BLaER1 treated with 17β-estradiol and CSF1 and Interleukin-3, amounts not matched to agents 10 nM and 100 nM (cell line): Measurements from ENCODE around the gene GFM2.
A peak's percentile ranks its signal among the peaks of the same experiment; 100 is the strongest.
"Not testable (repeated sequence)": the region's sequence is repeated elsewhere in the genome, so short reads cannot be mapped to it uniquely, and the experiment has no call there.

Source experiments
- H3K27ac ChIP-seq, 11 experiments: shearing (Covaris generic); formaldehyde crosslinking; 2 replicates each; pipeline ENCODE4 v1.8.1; 2022
- H3K27me3 ChIP-seq, 11 experiments: shearing (Covaris generic); formaldehyde crosslinking; 2 replicates each; pipeline ENCODE4 v1.8.1; 2022
- H3K36me3 ChIP-seq, 11 experiments: shearing (Covaris generic); formaldehyde crosslinking; 2 replicates each; pipeline ENCODE4 v1.8.1; 2022
- H3K4me1 ChIP-seq, 10 experiments: shearing (Covaris generic); formaldehyde crosslinking; 2 replicates each; pipeline ENCODE4 v1.8.1; 2022
- H3K4me2 ChIP-seq, 11 experiments: shearing (Covaris generic); formaldehyde crosslinking; 2 replicates each; pipeline ENCODE4 v1.8.1; 2022
- H3K4me3 ChIP-seq, 10 experiments: shearing (Covaris generic); formaldehyde crosslinking; 2 replicates each; pipeline ENCODE4 v1.8.1; 2022
- H3K9ac ChIP-seq, 11 experiments: shearing (Covaris generic); formaldehyde crosslinking; 2 replicates each; pipeline ENCODE4 v1.8.1; 2022
- H3K9me3 ChIP-seq, 11 experiments: shearing (Covaris generic); formaldehyde crosslinking; replicated peaks in 1 of 11; 2 replicates each; pipeline ENCODE4 v1.8.1; 2022
- H4K20me1 ChIP-seq, 11 experiments: shearing (Covaris generic); formaldehyde crosslinking; 2 replicates each; pipeline ENCODE4 v1.8.1; 2022
- Cebpa-rat ChIP-seq, 11 experiments: shearing (Covaris generic); IDR thresholded peaks; 2 replicates each; pipeline ENCODE4 v1.8.1; 2022

The GFM2 gene, protein sequence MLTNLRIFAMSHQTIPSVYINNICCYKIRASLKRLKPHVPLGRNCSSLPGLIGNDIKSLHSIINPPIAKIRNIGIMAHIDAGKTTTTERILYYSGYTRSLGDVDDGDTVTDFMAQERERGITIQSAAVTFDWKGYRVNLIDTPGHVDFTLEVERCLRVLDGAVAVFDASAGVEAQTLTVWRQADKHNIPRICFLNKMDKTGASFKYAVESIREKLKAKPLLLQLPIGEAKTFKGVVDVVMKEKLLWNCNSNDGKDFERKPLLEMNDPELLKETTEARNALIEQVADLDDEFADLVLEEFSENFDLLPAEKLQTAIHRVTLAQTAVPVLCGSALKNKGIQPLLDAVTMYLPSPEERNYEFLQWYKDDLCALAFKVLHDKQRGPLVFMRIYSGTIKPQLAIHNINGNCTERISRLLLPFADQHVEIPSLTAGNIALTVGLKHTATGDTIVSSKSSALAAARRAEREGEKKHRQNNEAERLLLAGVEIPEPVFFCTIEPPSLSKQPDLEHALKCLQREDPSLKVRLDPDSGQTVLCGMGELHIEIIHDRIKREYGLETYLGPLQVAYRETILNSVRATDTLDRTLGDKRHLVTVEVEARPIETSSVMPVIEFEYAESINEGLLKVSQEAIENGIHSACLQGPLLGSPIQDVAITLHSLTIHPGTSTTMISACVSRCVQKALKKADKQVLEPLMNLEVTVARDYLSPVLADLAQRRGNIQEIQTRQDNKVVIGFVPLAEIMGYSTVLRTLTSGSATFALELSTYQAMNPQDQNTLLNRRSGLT

GRCh38 chr5:74766849-74767578 is at the start of gene GFM2, which contains the start of gene NSA2:
Gene GFM2, minus strand, starts transcription at chr5:74767117. Its CDS starts 3,375 bp downstream, at chr5:74763742.
Gene NSA2, plus strand, starts transcription at chr5:74767249. Its CDS starts 112 bp downstream, at chr5:74767361.
- H3K4me1 ChIP-seq: peaks cover 21 to 33% (median 26%) of the 10 kb centered on the region in 10 experiments
- H4K20me1 ChIP-seq: peaks cover 0 to 40% (median 14%) of the 10 kb centered on the region in 11 experiments; a peak in 9 of 22 replicates
- peaks cover 42 to 71% (median 52%) of the 10 kb centered on the region in 11 experiments for H3K36me3 ChIP-seq
- TF ChIP-seq Cebpa-rat (IDR thresholded peaks at IDR 0.05): no peak
- H3K27ac ChIP-seq: peak within 1 kb of the TSS; percentile 62 to 93 (median 83); a peak in 21 of 22 replicates
- peak within 1 kb of the TSS; percentile 84 to 94 (median 87) for H3K9ac ChIP-seq
- H3K9me3 ChIP-seq: no peaks in the 10 kb centered on the region
- H3K27me3 ChIP-seq: no peaks in the 10 kb centered on the region
- H3K4me2 ChIP-seq: peak within 1 kb of the TSS; percentile 82 to 95 (median 91)
- peak within 1 kb of the TSS; percentile 67 to 98 (median 88) for H3K4me3 ChIP-seq

GRCh38 chr5:74810915-74811314 is 44.0 kb upstream of the GFM2 start:
- H3K4me1 ChIP-seq: no peaks in the 10 kb centered on the region
- no peak overlapping the region for H3K4me2 ChIP-seq
- H3K9ac ChIP-seq: no peak overlapping the region
- H3K27ac ChIP-seq: no peak overlapping the region
- H3K4me3 ChIP-seq: no peak overlapping the region
- TF ChIP-seq Cebpa-rat (IDR thresholded peaks at IDR 0.05): no peak
- 0 out of 22 replicates have a peak, but pooled peaks cover 0 to 4% (median 0%) of the 10 kb centered on the region in 11 experiments for H3K9me3 ChIP-seq
- no peaks in the 10 kb centered on the region for H4K20me1 ChIP-seq
- no peaks in the 10 kb centered on the region for H3K27me3 ChIP-seq
- H3K36me3 ChIP-seq: peaks cover 0 to 18% (median 0%) of the 10 kb centered on the region in 11 experiments; a peak in 3 of 22 replicates

DNA sequence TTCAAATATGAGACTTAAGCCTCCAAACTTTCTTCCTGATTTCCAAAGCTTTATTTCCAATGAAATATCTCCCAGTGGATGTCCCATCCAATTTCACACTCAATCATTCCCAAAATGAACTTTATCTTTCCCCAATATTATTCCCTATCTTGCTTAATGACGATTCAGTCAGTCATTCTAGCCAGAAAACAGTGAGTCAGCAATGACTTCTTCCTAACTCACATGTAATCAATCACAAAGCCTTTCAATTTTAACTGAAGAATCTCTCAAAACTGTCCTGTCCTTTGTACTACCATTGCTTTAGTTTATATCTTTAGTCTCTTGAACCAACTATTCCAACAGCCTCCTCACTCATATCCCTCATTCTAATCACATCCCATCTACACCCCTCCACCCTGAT is 35.0 kb upstream of the GFM2 start:
- H4K20me1 ChIP-seq: no peaks in the 10 kb centered on the region

GRCh38 chr5:74801197-74801596 is 34.3 kb upstream of the GFM2 start:
- H3K27me3 ChIP-seq: no peaks in the 10 kb centered on the region
- no peaks in the 10 kb centered on the region for H3K9me3 ChIP-seq
- H3K9ac ChIP-seq: no peak overlapping the region
- no peaks in the 10 kb centered on the region for H3K4me1 ChIP-seq
- H4K20me1 ChIP-seq: no peaks in the 10 kb centered on the region
- H3K4me2 ChIP-seq: no peak overlapping the region
- H3K36me3 ChIP-seq: peaks cover 0 to 39% (median 14%) of the 10 kb centered on the region in 11 experiments; a peak in 11 of 22 replicates
- no peak overlapping the region for H3K27ac ChIP-seq
- no peak overlapping the region for H3K4me3 ChIP-seq
- no peak for TF ChIP-seq Cebpa-rat (IDR thresholded peaks at IDR 0.05)

More for the DNA sequence above, 35.0 kb upstream of the GFM2 start:
- Histone ChIP-seq H3K27ac (no peak overlapping the region), H3K4me1 (no peaks in the 10 kb centered on the region), H3K27me3 (no peaks in the 10 kb centered on the region), H3K9me3 (no peaks in the 10 kb centered on the region), H3K4me2 (no peak overlapping the region), H3K9ac (no peak overlapping the region), H3K4me3 (no peak overlapping the region), H3K36me3 (peaks cover 0 to 39% (median 14%) of the 10 kb centered on the region in 11 experiments; a peak in 11 of 22 replicates)
- TF ChIP-seq Cebpa-rat (IDR thresholded peaks at IDR 0.05): no peak

DNA sequence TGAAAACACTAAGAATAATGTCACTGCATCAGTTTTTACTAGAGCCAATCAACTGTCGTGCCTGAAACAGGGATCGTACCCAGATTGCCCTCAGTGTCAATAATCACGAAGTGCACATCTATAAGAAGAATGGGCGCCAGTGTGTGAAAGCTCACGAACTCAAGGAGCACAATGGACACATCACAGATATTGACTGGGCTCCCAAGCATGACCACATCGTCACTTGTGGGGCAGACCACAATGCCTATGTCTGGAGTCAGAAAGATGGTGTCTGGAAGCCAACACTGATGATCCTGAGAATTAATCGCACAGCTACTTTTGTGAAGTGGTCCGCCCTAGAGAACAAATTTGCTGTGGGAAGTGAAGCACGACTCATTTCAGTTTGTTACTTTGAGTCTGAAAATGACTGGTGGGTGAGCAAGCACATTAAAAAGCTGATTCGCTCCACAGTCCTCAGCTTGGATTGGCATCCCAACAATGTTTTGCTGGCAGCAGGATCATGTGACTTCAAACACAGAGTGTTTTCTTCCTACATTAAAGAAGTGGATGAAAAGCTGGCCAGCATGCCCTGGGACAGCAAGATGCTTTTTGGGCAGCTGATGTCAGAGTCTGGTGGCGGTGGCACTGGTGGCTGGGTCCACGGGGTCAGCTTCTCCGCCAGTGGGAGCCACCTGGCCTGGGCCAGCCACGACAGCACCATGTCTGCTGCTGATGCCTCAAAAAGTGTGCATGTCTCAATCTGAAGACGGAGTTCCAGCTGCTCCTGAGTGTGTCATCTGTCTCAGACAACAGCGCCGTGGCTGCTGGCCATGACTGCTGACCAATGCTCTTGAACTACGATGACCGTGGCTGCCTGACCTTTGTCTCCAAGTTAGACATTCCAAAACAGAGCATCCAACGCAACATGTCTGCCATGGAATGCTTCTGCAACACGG is 32.3 kb upstream of the GFM2 start:
- Histone ChIP-seq H3K4me2 (no peak overlapping the region), H3K9me3 (no peaks in the 10 kb centered on the region), H3K9ac (no peak overlapping the region), H3K27ac (no peak overlapping the region), H3K4me3 (no peak overlapping the region), H3K27me3 (no peaks in the 10 kb centered on the region), H4K20me1 (no peaks in the 10 kb centered on the region), H3K36me3 (peaks cover 0 to 45% (median 14%) of the 10 kb centered on the region in 11 experiments; a peak in 11 of 22 replicates), H3K4me1 (no peaks in the 10 kb centered on the region)
- TF ChIP-seq Cebpa-rat (IDR thresholded peaks at IDR 0.05): no peak

GRCh38 chr5:74791669-74792068 is 24.8 kb upstream of the GFM2 start:
- H3K36me3 ChIP-seq: peaks cover 0 to 71% (median 39%) of the 10 kb centered on the region in 11 experiments; a peak in 15 of 22 replicates
- H3K9ac ChIP-seq, H3K4me3 ChIP-seq, H3K4me1 ChIP-seq, H3K27me3 ChIP-seq, H3K4me2 ChIP-seq, H3K27ac ChIP-seq, H4K20me1 ChIP-seq: not testable (repeated sequence)
- H3K9me3 ChIP-seq: peaks cover 0 to 18% (median 5%) of the 10 kb centered on the region in 11 experiments; a peak in 7 of 22 replicates

- H3K4me3 ChIP-seq: no peak overlapping the region
- H3K9me3 ChIP-seq: peaks cover 0 to 14% (median 4%) of the 10 kb centered on the region in 11 experiments; a peak in 7 of 22 replicates
- no peaks in the 10 kb centered on the region for H3K4me1 ChIP-seq
- no peak for TF ChIP-seq Cebpa-rat (IDR thresholded peaks at IDR 0.05)
- peaks cover 0 to 48% (median 26%) of the 10 kb centered on the region in 11 experiments; a peak in 15 of 22 replicates for H3K36me3 ChIP-seq
- no peak overlapping the region for H3K9ac ChIP-seq
- no peak overlapping the region for H3K4me2 ChIP-seq
- no peak overlapping the region for H3K27ac ChIP-seq
- H3K27me3 ChIP-seq: no peaks in the 10 kb centered on the region
- H4K20me1 ChIP-seq: no peaks in the 10 kb centered on the region
Observed at GRCh38 chr5:74787424-74787823, 20.5 kb upstream of the GFM2 start.

DNA sequence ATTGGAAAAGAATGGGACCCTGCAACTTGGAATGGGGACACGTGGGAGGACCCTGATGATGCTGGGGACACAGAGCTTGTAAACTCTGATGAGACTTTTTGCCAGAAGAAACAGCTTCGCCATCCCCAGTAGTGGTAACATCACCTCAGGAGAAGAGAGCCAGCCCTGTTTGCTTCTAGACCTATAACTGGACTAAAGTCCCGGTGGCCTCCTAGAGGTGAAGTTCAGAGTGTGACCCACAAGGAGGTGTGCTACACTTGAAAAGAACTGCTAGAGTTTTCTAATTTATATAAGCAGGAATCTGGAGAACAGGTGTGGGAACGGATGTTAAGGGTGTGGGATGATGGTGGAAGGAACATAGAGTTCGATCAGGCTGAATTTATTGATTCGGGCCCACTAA is 19.9 kb upstream of the GFM2 start:
- no peak for TF ChIP-seq Cebpa-rat (IDR thresholded peaks at IDR 0.05)
- no peaks in the 10 kb centered on the region for H4K20me1 ChIP-seq
- H3K4me3 ChIP-seq: no peak overlapping the region
- no peaks in the 10 kb centered on the region for H3K4me1 ChIP-seq
- no peak overlapping the region for H3K9ac ChIP-seq
- H3K27me3 ChIP-seq: no peaks in the 10 kb centered on the region
- H3K4me2 ChIP-seq: no peak overlapping the region
- peaks cover 0 to 42% (median 20%) of the 10 kb centered on the region in 11 experiments; a peak in 15 of 22 replicates for H3K36me3 ChIP-seq
- peaks cover 0 to 10% (median 0%) of the 10 kb centered on the region in 11 experiments; a peak in 2 of 22 replicates for H3K9me3 ChIP-seq
- no peak overlapping the region for H3K27ac ChIP-seq
